H9 (cell line): Measurements from ENCODE around the gene RAB30. TPM values are rescaled to one million over a fixed set of nuclear protein-coding genes. Genes with fewer than 3 reads are reported as not detected.

ENCODE experiments used
- DNase-seq: peaks from one replicate; pipeline ENCODE4 v3.0.0-alpha.2; 2017
- H2AFZ ChIP-seq: one replicate; pipeline ENCODE4 v1.6.1; 2013; ENCODE audit warnings: mild to moderate bottlenecking, low read length, control low read depth, moderate library complexity
- H2AK5ac ChIP-seq: 2 replicates; pipeline ENCODE4 v1.6.1; 2013; ENCODE audit warnings: low read length, control low read depth, mixed read lengths; ENCODE audit not compliant: insufficient read length
- H2BK120ac ChIP-seq: one replicate; pipeline ENCODE4 v1.6.1; 2013; ENCODE audit warnings: low read depth, mild to moderate bottlenecking, low read length, control low read depth, inconsistent platforms; ENCODE audit not compliant: poor library complexity, severe bottlenecking
- H2BK12ac ChIP-seq: 2 replicates; pipeline ENCODE4 v1.6.1; 2013; ENCODE audit warnings: low read length, control low read depth, mixed read lengths, low read depth; ENCODE audit not compliant: insufficient read length
- H2BK15ac ChIP-seq: 2 replicates; pipeline ENCODE4 v1.6.1; 2013; ENCODE audit warnings: low read depth, low read length, control low read depth
- H2BK20ac ChIP-seq: one replicate; pipeline ENCODE4 v1.6.1; 2013; ENCODE audit warnings: low read depth, mild to moderate bottlenecking, low read length, control low read depth, inconsistent platforms; ENCODE audit not compliant: poor library complexity, severe bottlenecking
- H2BK5ac ChIP-seq: 2 replicates; pipeline ENCODE4 v1.6.1; 2013; ENCODE audit warnings: low read length, control low read depth, mixed read lengths; ENCODE audit not compliant: insufficient read length
- H3K14ac ChIP-seq: 2 replicates; pipeline ENCODE4 v1.6.1; 2013; ENCODE audit warnings: low read length, control low read depth; ENCODE audit not compliant: insufficient read depth
- H3K18ac ChIP-seq: 2 replicates; pipeline ENCODE4 v1.6.1; 2013; ENCODE audit warnings: low read depth, mild to moderate bottlenecking, mixed read lengths, low read length, control low read depth; ENCODE audit not compliant: insufficient read length
- H3K23ac ChIP-seq: 2 replicates; pipeline ENCODE4 v1.6.1; 2013; ENCODE audit warnings: low read length, control low read depth, mixed read lengths, low read depth; ENCODE audit not compliant: insufficient read length
- H3K23me2 ChIP-seq: 2 replicates; pipeline ENCODE4 v1.6.1; 2013; ENCODE audit warnings: low read depth, mild to moderate bottlenecking, mixed read lengths, low read length, control low read depth; ENCODE audit not compliant: insufficient read length, poor library complexity, severe bottlenecking
- H3K27ac ChIP-seq: 2 replicates; pipeline ENCODE4 v1.5.1; 2013; ENCODE audit warnings: low read length, control low read depth, mixed read lengths, low read depth; ENCODE audit not compliant: insufficient read length
- H3K27me3 ChIP-seq: 2 replicates; pipeline ENCODE4 v1.6.1; 2013; ENCODE audit warnings: low read length, control low read depth, inconsistent platforms; ENCODE audit not compliant: insufficient read depth
- H3K4ac ChIP-seq: 2 replicates; pipeline ENCODE4 v1.6.1; 2013; ENCODE audit warnings: low read depth, mild to moderate bottlenecking, control low read depth, inconsistent platforms, low read length, moderate library complexity
- H3K4me1 ChIP-seq: 2 replicates; pipeline ENCODE4 v1.6.1; 2013; ENCODE audit warnings: low read length, control low read depth, inconsistent platforms; ENCODE audit not compliant: insufficient read depth
- H3K4me2 ChIP-seq: 2 replicates; pipeline ENCODE4 v1.6.1; 2013; ENCODE audit warnings: low read length, control low read depth, mixed read lengths; ENCODE audit not compliant: insufficient read length, insufficient read depth
- H3K56ac ChIP-seq: 2 replicates; pipeline ENCODE4 v1.6.1; 2013; ENCODE audit warnings: low read depth, mild to moderate bottlenecking, mixed read lengths, low read length, control low read depth; ENCODE audit not compliant: insufficient read length
- H3K79me1 ChIP-seq: 2 replicates; pipeline ENCODE4 v1.6.1; 2013; ENCODE audit warnings: low read depth, mild to moderate bottlenecking, moderate library complexity, low read length, control low read depth, inconsistent platforms; ENCODE audit not compliant: insufficient read depth, poor library complexity, severe bottlenecking
- H3K79me2 ChIP-seq: 2 replicates; pipeline ENCODE4 v1.6.1; 2013; ENCODE audit warnings: low read length, control low read depth, inconsistent platforms; ENCODE audit not compliant: insufficient read depth
- H3K9ac ChIP-seq: 2 replicates; pipeline ENCODE4 v1.6.1; 2013; ENCODE audit warnings: low read length, control low read depth, mixed read lengths; ENCODE audit not compliant: insufficient read length; ENCODE audit errors: extremely low read depth
- H3K9me3 ChIP-seq: one replicate; pipeline ENCODE4 v1.6.1; 2013; ENCODE audit warnings: low read depth, low read length, inconsistent platforms; ENCODE audit not compliant: control insufficient read depth
- H3T11ph ChIP-seq: one replicate; pipeline ENCODE4 v1.6.1; 2013; ENCODE audit warnings: mild to moderate bottlenecking, low read length, control low read depth, inconsistent platforms
- H4K20me1 ChIP-seq: one replicate; pipeline ENCODE4 v1.6.1; 2013; ENCODE audit not compliant: control insufficient read depth, insufficient read length, insufficient read depth
- H4K5ac ChIP-seq: 2 replicates; pipeline ENCODE4 v1.6.1; 2013; ENCODE audit warnings: low read depth, mild to moderate bottlenecking, mixed read lengths, low read length, control low read depth; ENCODE audit not compliant: insufficient read length
- H4K8ac ChIP-seq: replicated peaks from 2 replicates; pipeline ENCODE4 v1.6.1; 2013; ENCODE audit warnings: low read length, control low read depth, mixed read lengths, low read depth; ENCODE audit not compliant: insufficient read length
- H4K91ac ChIP-seq: 2 replicates; pipeline ENCODE4 v1.6.1; 2013; ENCODE audit warnings: low read depth, mild to moderate bottlenecking, moderate library complexity, mixed read lengths, low read length, control low read depth; ENCODE audit not compliant: insufficient read length
- H3K27ac Mint-ChIP-seq, 3 experiments: 2 replicates in 2 of 3; 3 replicates in 1 of 3; pipeline ENCODE4 v1.8.0; 2020 to 2021; ENCODE audit warnings: mixed read lengths in 3 of 3, mild to moderate bottlenecking in 1 of 3, moderate library complexity in 1 of 3
- H3K27me3 Mint-ChIP-seq: 2 replicates; pipeline ENCODE4 v1.8.0; 2021; ENCODE audit warnings: low read depth, mild to moderate bottlenecking, moderate library complexity, mixed read lengths
- H3K36me3 Mint-ChIP-seq, 3 experiments: 2 replicates in 2 of 3; 3 replicates in 1 of 3; pipeline ENCODE4 v1.8.0; 2020 to 2021; ENCODE audit warnings: low read depth in 3 of 3, mixed read lengths in 3 of 3; ENCODE audit not compliant: insufficient read depth in 1 of 3
- H3K4me1 Mint-ChIP-seq, 2 experiments: 2 replicates each; pipeline ENCODE4 v1.8.0; 2020; ENCODE audit warnings: mixed read lengths in 2 of 2
- H3K4me3 Mint-ChIP-seq, 2 experiments: 2 replicates in 1 of 2; 3 replicates in 1 of 2; pipeline ENCODE4 v1.8.0; 2020 to 2021; ENCODE audit warnings: mild to moderate bottlenecking in 2 of 2, mixed read lengths in 2 of 2, moderate library complexity in 1 of 2
- H3K9me3 Mint-ChIP-seq, 2 experiments: 2 replicates in 1 of 2; 3 replicates in 1 of 2; pipeline ENCODE4 v1.8.0; 2020; ENCODE audit warnings: mild to moderate bottlenecking in 2 of 2, mixed read lengths in 2 of 2, moderate library complexity in 1 of 2
- CTCF ChIP-seq: fragments of 200-600 bp; sonication (generic); conservative IDR thresholded peaks from 3 replicates; pipeline ENCODE4 v1.8.0; 2021; ENCODE audit warnings: antibody characterized with exemption, mild to moderate bottlenecking
- WGBS: extraction: QIAGEN DNeasy Blood & Tissue Kit; methylation state at CpG from one replicate; pipeline ENCODE4 v1.1.7; 2013; ENCODE audit warnings: missing lambda C conversion rate, low lambda C conversion rate, mixed read lengths; ENCODE audit not compliant: insufficient read length; ENCODE audit errors: extremely low coverage; 5-methylcytosine and 5-hydroxymethylcytosine counted together
- total RNA-seq: library from RNA; stranded (reverse); gene quantifications from 2 replicates; pipeline ENCODE4 v1.2.1, GENCODE V29; 2021

RAB30 gene
- total RNA-seq, 1 experiment from 2014 or later: 4.8 TPM

- H2BK120ac ChIP-seq: no peak overlapping the region
- H3K4ac ChIP-seq: no peak overlapping the region
- no peak for DNase-seq
- H2AK5ac ChIP-seq: no peak overlapping the region
- H4K8ac ChIP-seq: no peak overlapping the region
- H3K36me3 Mint-ChIP-seq: peaks cover 0 to 2% (median 0%) of the 10 kb centered on the region in 3 experiments; a peak in 2 of 7 replicates
- no peak overlapping the region for H3T11ph ChIP-seq
- H2BK5ac ChIP-seq: no peak overlapping the region
- no peak overlapping the region for H3K27ac ChIP-seq
- H3K9me3 Mint-ChIP-seq: no peaks in the 10 kb centered on the region
- no peak overlapping the region for H3K56ac ChIP-seq
- H2BK15ac ChIP-seq: no peak overlapping the region
- no peaks in the 10 kb centered on the region for H4K20me1 ChIP-seq
- no peak overlapping the region for H3K4me3 Mint-ChIP-seq
- no peaks in the 10 kb centered on the region for H3K9me3 ChIP-seq
- H2AFZ ChIP-seq: no peak overlapping the region
- H3K27ac Mint-ChIP-seq: no peak overlapping the region
- no peaks in the 10 kb centered on the region for H3K27me3 Mint-ChIP-seq
- no peak for TF ChIP-seq CTCF
- no peak overlapping the region for H3K4me2 ChIP-seq
- no peak overlapping the region for H4K5ac ChIP-seq
- H3K4me1 Mint-ChIP-seq: peaks cover 11% of the 10 kb centered on the region in 2 experiments
- peaks cover 5% of the 10 kb centered on the region for H3K4me1 ChIP-seq
- H3K27me3 ChIP-seq: no peaks in the 10 kb centered on the region
- no peak overlapping the region for H3K9ac ChIP-seq
- H2BK20ac ChIP-seq: no peak overlapping the region
- no CpG with 5 or more reads among the region's 2 CpGs for WGBS
- H3K23ac ChIP-seq: no peak overlapping the region
- H2BK12ac ChIP-seq: no peak overlapping the region
- no peaks in the 10 kb centered on the region for H3K79me2 ChIP-seq
- no peaks in the 10 kb centered on the region for H3K79me1 ChIP-seq
- no peak overlapping the region for H3K14ac ChIP-seq
- H3K18ac ChIP-seq: no peak overlapping the region
- no peaks in the 10 kb centered on the region for H3K23me2 ChIP-seq
- H4K91ac ChIP-seq: no peak overlapping the region
These were observed 83.7 kb downstream of the RAB30 start for GRCh38 chr11:82987997-82988396.
